Keratinocyte (primary cell): ENCODE results near the gene SLC6A19. TPM values are rescaled to one million over a fixed set of nuclear protein-coding genes. Genes with fewer than 3 reads are reported as not detected.

Source experiments
- DNase-seq: peaks from one replicate; pipeline ENCODE4 v3.0.0-alpha.2; 2011; ENCODE audit warnings: low read depth, missing footprints, low spot score
- FAIRE-seq: peaks from 2 replicates; lab custom pipeline; 2011; peaks lifted over from hg19 to GRCh38; lab: Jason Lieb, UNC
- H2AFZ ChIP-seq: 2 replicates; pipeline ENCODE4 v1.6.0; 2012; ENCODE audit warnings: low read length, control low read depth, inconsistent platforms; ENCODE audit not compliant: control insufficient read depth
- H3K27ac ChIP-seq: 2 replicates; pipeline ENCODE4 v1.5.1; 2011; ENCODE audit warnings: low read length; ENCODE audit not compliant: control insufficient read depth, insufficient read depth
- H3K27me3 ChIP-seq: 3 replicates; pipeline ENCODE4 v1.6.0; 2011; ENCODE audit warnings: low read length; ENCODE audit not compliant: control insufficient read depth, insufficient read depth; ENCODE audit errors: extremely low read depth
- H3K36me3 ChIP-seq, 2 experiments: 2 replicates in 1 of 2; 3 replicates in 1 of 2; pipeline ENCODE4 v1.5.1; 2011; ENCODE audit warnings: low read length in 2 of 2, mild to moderate bottlenecking in 1 of 2; ENCODE audit not compliant: control insufficient read depth in 2 of 2, insufficient read depth in 2 of 2; ENCODE audit errors: extremely low read depth in 1 of 2
- H3K4me1 ChIP-seq: 3 replicates; pipeline ENCODE4 v1.5.1; 2011; ENCODE audit warnings: low read length; ENCODE audit not compliant: control insufficient read depth, insufficient read depth; ENCODE audit errors: extremely low read depth
- H3K4me2 ChIP-seq: 3 replicates; pipeline ENCODE4 v1.6.0; 2011; ENCODE audit warnings: low read depth, low read length; ENCODE audit not compliant: control insufficient read depth, insufficient read depth; ENCODE audit errors: extremely low read depth
- H3K4me3 ChIP-seq, 3 experiments: fragments of 200-600 bp in 1 of 3; sonication (generic) in 1 of 3; 2 replicates in 2 of 3; 3 replicates in 1 of 3; pipeline ENCODE4 v1.5.1; 2011 to 2016; ENCODE audit warnings: low read length in 3 of 3, mild to moderate bottlenecking in 3 of 3, control low read depth in 2 of 3, inconsistent platforms in 1 of 3, low read depth in 1 of 3, mixed read lengths in 1 of 3, mixed run types in 1 of 3, moderate library complexity in 1 of 3; ENCODE audit not compliant: control insufficient read depth in 2 of 3, insufficient read depth in 2 of 3; ENCODE audit errors: extremely low read depth in 1 of 3
- H3K79me2 ChIP-seq: 2 replicates; pipeline ENCODE4 v1.6.0; 2012; ENCODE audit warnings: low read length; ENCODE audit not compliant: control insufficient read depth, insufficient read depth
- H3K9ac ChIP-seq: 3 replicates; pipeline ENCODE4 v1.6.0; 2011; ENCODE audit warnings: low read length; ENCODE audit not compliant: control insufficient read depth, insufficient read depth; ENCODE audit errors: extremely low read depth
- H3K9me1 ChIP-seq: 3 replicates; pipeline ENCODE4 v1.6.0; 2011; ENCODE audit warnings: low read length; ENCODE audit not compliant: control insufficient read depth, insufficient read depth; ENCODE audit errors: extremely low read depth
- H3K9me3 ChIP-seq: 2 replicates; pipeline ENCODE4 v1.5.1; 2012; ENCODE audit warnings: low read depth, low read length; ENCODE audit not compliant: control insufficient read depth
- H4K20me1 ChIP-seq: 3 replicates; pipeline ENCODE4 v1.6.0; 2011; ENCODE audit warnings: low read length; ENCODE audit not compliant: control insufficient read depth, insufficient read depth; ENCODE audit errors: extremely low read depth
- CTCF ChIP-seq, 3 experiments: IDR thresholded peaks in 1 of 3; conservative IDR thresholded peaks in 1 of 3; optimal IDR thresholded peaks in 1 of 3; 2 replicates in 2 of 3; 3 replicates in 1 of 3; pipeline versions ENCODE3 to v1.5.1; 2011; ENCODE audit warnings: low read length in 3 of 3, mild to moderate bottlenecking in 3 of 3, moderate library complexity in 2 of 3, control low read depth in 1 of 3, inconsistent platforms in 1 of 3; ENCODE audit not compliant: insufficient read depth in 2 of 3; ENCODE audit errors: extremely low read depth in 1 of 3
- EZH2 ChIP-seq: IDR thresholded peaks from one replicate; pipeline ENCODE4 v1.6.1; 2012; ENCODE audit warnings: inconsistent platforms, mild to moderate bottlenecking, low read length, moderate library complexity
- dilution Hi-C: fragments of 300-500 bp; cut with MboI; formaldehyde crosslinking; loops from one replicate; pipeline ENCODE4 v1.7.0; 2020; ENCODE audit warnings: low sequenced_read_pairs; ENCODE audit not compliant: extremely low pct_ligation_motif_present
- polyA plus RNA-seq, 5 experiments: library from polyadenylated mRNA; depleted of rRNA in 3 of 5; stranded (reverse) in 3 of 5; stranded (forward) in 1 of 5; unstranded in 1 of 5; fragments of >200 nt; gene quantifications; 1 replicate in 1 of 5; 2 replicates in 3 of 5; 3 replicates in 1 of 5; pipeline versions ENCODE4 v1.2.1 to v1.2.3, GENCODE V29; 2011 to 2012; ENCODE audit warnings: missing spikeins in 2 of 5, low read depth in 1 of 5, low replicate concordance in 1 of 5

Gene SLC6A19
- polyA plus RNA-seq, 1 donor (not counting 4 experiments of a cell fraction or from before 2014, with no cell fraction given) = not detected

GRCh38 chr5:1178529-1179382 lies 22.6 kb upstream of the SLC6A19 start:
- Histone ChIP-seq H3K9me3 (no peaks in the 10 kb centered on the region), H3K27ac (no peak overlapping the region), H3K9me1 (no peaks in the 10 kb centered on the region), H3K36me3 (no peaks in the 10 kb centered on the region), H3K4me3 (no peak overlapping the region), H4K20me1 (no peaks in the 10 kb centered on the region), H3K9ac (no peak overlapping the region), H3K27me3 (no peaks in the 10 kb centered on the region), H3K79me2 (no peaks in the 10 kb centered on the region), H3K4me1 (no peaks in the 10 kb centered on the region), H3K4me2 (no peak overlapping the region), H2AFZ (no peak overlapping the region)
- dilution Hi-C loops = no loop called here
- TF ChIP-seq CTCF (optimal IDR thresholded peaks at IDR 0.05 in 1 of 3, IDR thresholded peaks at IDR 0.05 in 1 of 3, conservative IDR thresholded peaks at IDR 0.05 in 1 of 3; ENCODE audit: extremely low read depth in 1 of 3, insufficient read depth in 2 of 3, low read length in 3 of 3) (no peak), EZH2 (no peak)
- no peak for FAIRE-seq
- DNase-seq = no peak

- dilution Hi-C loops = no loop called here
- TF ChIP-seq CTCF (optimal IDR thresholded peaks at IDR 0.05 in 1 of 3, IDR thresholded peaks at IDR 0.05 in 1 of 3, conservative IDR thresholded peaks at IDR 0.05 in 1 of 3; ENCODE audit: extremely low read depth in 1 of 3, insufficient read depth in 2 of 3, low read length in 3 of 3) (no peak), EZH2 (no peak)
Measured at GRCh38 chr5:1179383-1179715, 22.0 kb upstream of the SLC6A19 start.

More at GRCh38 chr5:1179383-1179715, 22.0 kb upstream of the SLC6A19 start:
- Histone ChIP-seq H3K9me3 (no peaks in the 10 kb centered on the region), H3K9me1 (no peaks in the 10 kb centered on the region), H3K9ac (no peak overlapping the region), H2AFZ (no peak overlapping the region), H3K4me3 (no peak overlapping the region), H3K27ac (no peak overlapping the region), H3K79me2 (no peaks in the 10 kb centered on the region), H3K4me1 (no peaks in the 10 kb centered on the region), H3K4me2 (no peak overlapping the region), H3K27me3 (no peaks in the 10 kb centered on the region), H3K36me3 (no peaks in the 10 kb centered on the region), H4K20me1 (no peaks in the 10 kb centered on the region)
- DNase-seq (no peak), FAIRE-seq (no peak)
